Measurements from ENCODE around the gene CTBP1. TPM values are rescaled to one million over a fixed set of nuclear protein-coding genes. Genes with fewer than 3 reads are reported as not detected.

The CTBP1 gene
- total RNA-seq, 1 experiment from 2014 or later, result 136 TPM

- DNase-seq, result no peak
- Histone ChIP-seq H3K4ac (ENCODE audit: low read depth, low read length) (no peak overlapping the region), H3K27ac (ENCODE audit: insufficient read length, low read depth, low read length) (no peak overlapping the region), H2BK20ac (ENCODE audit: low read depth, low read length, poor library complexity, severe bottlenecking) (no peak overlapping the region), H2BK120ac (ENCODE audit: low read depth, low read length, poor library complexity, severe bottlenecking) (no peak overlapping the region), H2BK12ac (ENCODE audit: insufficient read length, low read depth, low read length) (no peak overlapping the region), H3K9ac (ENCODE audit: extremely low read depth, insufficient read length, low read length) (no peak overlapping the region), H4K8ac (replicated peaks; ENCODE audit: insufficient read length, low read depth, low read length) (no peak overlapping the region), H2AK5ac (ENCODE audit: insufficient read length, low read length) (no peak overlapping the region), H3K56ac (ENCODE audit: insufficient read length, low read depth, low read length) (no peak overlapping the region), H3K27me3 (ENCODE audit: insufficient read depth, low read length) (peaks cover 48% of the 10 kb centered on the region; the same call in 1 of the 2 replicates), H3K14ac (ENCODE audit: insufficient read depth, low read length) (no peak overlapping the region), H3K23ac (ENCODE audit: insufficient read length, low read depth, low read length) (no peak overlapping the region), H2BK5ac (ENCODE audit: insufficient read length, low read length) (no peak overlapping the region), H3K23me2 (ENCODE audit: insufficient read length, low read depth, low read length, poor library complexity, severe bottlenecking) (peaks cover 11% of the 10 kb centered on the region), H4K5ac (ENCODE audit: insufficient read length, low read depth, low read length) (no peak overlapping the region), H3K9me3 (ENCODE audit: control insufficient read depth, low read depth, low read length) (no peaks in the 10 kb centered on the region), H2AFZ (ENCODE audit: low read length) (no peak overlapping the region), H4K20me1 (ENCODE audit: control insufficient read depth, insufficient read depth, insufficient read length) (no peaks in the 10 kb centered on the region), H4K91ac (ENCODE audit: insufficient read length, low read depth, low read length) (no peak overlapping the region), H3K4me1 (ENCODE audit: insufficient read depth, low read length) (no peaks in the 10 kb centered on the region), H3K79me1 (ENCODE audit: insufficient read depth, low read depth, low read length, poor library complexity, severe bottlenecking) (no peaks in the 10 kb centered on the region), H3K4me2 (ENCODE audit: insufficient read depth, insufficient read length, low read length) (no peak overlapping the region), H2BK15ac (ENCODE audit: low read depth, low read length) (no peak overlapping the region), H3K18ac (ENCODE audit: insufficient read length, low read depth, low read length) (no peak overlapping the region), H3T11ph (ENCODE audit: low read length) (no peak overlapping the region), H3K79me2 (ENCODE audit: insufficient read depth, low read length) (no peaks in the 10 kb centered on the region)
- H3K27ac Mint-ChIP-seq, result no peak overlapping the region
- H3K4me3 Mint-ChIP-seq, result peak overlapping the region in 1 of 2 experiments; percentile 65; a peak in 2 of 5 replicates
- H3K9me3 Mint-ChIP-seq, result no peaks in the 10 kb centered on the region; a peak in 2 of 5 replicates
- no CpG with 5 or more reads among the region's 37 CpGs for WGBS (ENCODE audit: extremely low coverage, insufficient read length, low lambda C conversion rate)
- no peaks in the 10 kb centered on the region for H3K36me3 Mint-ChIP-seq (ENCODE audit: insufficient read depth in 1 of 3, low read depth in 3 of 3)
- H3K4me1 Mint-ChIP-seq, result peaks cover 4 to 10% of the 10 kb centered on the region in 2 experiments; a peak in 3 of 4 replicates
- TF ChIP-seq CTCF (conservative IDR thresholded peaks at IDR 0.05), result no peak
- H3K27me3 Mint-ChIP-seq (ENCODE audit: low read depth), result peaks cover 92% of the 10 kb centered on the region
Observed at GRCh38 chr4:1170156-1170975, 78.6 kb downstream of the CTBP1 start.

All from H9 (cell line).